Body of pancreas (tissue), 4 donors: ENCODE results near the gene CACNA1C.

Experiments
- POLR2A ChIP-seq, 3 donors: fragments of 450-650 bp; IDR thresholded peaks; one replicate each; pipeline ENCODE4 v1.6.1; 2016; ENCODE audit warnings: antibody characterized with exemption in 3 of 3, mild to moderate bottlenecking in 2 of 3
- TF ChIP-seq, protein P1 (sequence below), 7 experiments: fragments of 450-650 bp in 4 of 7; fragments of 200-600 bp in 3 of 7; sonication (generic) in 3 of 7; IDR thresholded peaks; one replicate each; pipeline ENCODE4 v1.5.1; 2016 to 2019; ENCODE audit warnings: antibody characterized with exemption in 7 of 7

DNA sequence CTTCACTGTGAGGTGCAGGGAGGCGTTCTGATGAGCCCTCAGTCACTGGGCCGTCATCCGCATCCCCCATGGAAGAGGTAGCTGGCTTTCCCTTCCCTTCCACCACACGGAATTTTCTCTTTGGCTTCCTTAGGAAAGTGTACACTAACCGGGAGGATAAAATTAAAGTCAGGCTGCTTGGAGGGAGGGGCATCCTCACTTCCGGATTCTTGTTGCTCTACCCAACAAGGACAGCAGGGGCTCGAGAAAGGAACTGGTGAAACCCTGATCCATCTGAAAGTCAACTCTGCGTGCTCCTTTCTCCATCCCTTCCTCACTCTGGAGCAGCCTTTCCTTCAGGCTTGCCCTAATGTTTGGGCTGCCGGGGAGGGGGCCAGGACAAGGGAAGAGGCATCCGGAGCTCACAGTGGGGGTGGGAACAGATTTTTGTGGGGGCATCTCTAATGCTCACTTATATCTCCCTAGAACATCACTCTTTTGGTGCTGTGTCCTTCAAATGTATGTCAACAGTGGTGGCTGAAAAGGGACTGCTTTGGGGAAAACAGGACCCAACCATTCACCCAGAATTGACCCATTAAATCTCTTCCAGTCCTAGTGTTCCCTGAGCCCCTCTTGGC, 640.6 kb downstream of the CACNA1C start:
- no peak for TF ChIP-seq POLR2A (IDR thresholded peaks at IDR 0.05)
- TF ChIP-seq, protein P1, sequence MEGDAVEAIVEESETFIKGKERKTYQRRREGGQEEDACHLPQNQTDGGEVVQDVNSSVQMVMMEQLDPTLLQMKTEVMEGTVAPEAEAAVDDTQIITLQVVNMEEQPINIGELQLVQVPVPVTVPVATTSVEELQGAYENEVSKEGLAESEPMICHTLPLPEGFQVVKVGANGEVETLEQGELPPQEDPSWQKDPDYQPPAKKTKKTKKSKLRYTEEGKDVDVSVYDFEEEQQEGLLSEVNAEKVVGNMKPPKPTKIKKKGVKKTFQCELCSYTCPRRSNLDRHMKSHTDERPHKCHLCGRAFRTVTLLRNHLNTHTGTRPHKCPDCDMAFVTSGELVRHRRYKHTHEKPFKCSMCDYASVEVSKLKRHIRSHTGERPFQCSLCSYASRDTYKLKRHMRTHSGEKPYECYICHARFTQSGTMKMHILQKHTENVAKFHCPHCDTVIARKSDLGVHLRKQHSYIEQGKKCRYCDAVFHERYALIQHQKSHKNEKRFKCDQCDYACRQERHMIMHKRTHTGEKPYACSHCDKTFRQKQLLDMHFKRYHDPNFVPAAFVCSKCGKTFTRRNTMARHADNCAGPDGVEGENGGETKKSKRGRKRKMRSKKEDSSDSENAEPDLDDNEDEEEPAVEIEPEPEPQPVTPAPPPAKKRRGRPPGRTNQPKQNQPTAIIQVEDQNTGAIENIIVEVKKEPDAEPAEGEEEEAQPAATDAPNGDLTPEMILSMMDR (IDR thresholded peaks at IDR 0.05), result no peak
